Ovary (tissue), 3 donors: ENCODE measurements around the gene GRID2IP.

ENCODE experiments used
- POLR2A ChIP-seq: fragments of 450-650 bp; IDR thresholded peaks from one replicate; pipeline ENCODE4 v1.6.1; 2017; ENCODE audit warnings: antibody characterized with exemption, mild to moderate bottlenecking, moderate library complexity
- TF ChIP-seq, protein P1 (sequence below), 3 donors: fragments of 450-650 bp in 2 of 3; fragments of 200-600 bp in 1 of 3; IDR thresholded peaks; one replicate each; pipeline versions ENCODE4 v1.5.1 to v1.8.0; 2016 to 2022; ENCODE audit warnings: antibody characterized with exemption in 3 of 3, mild to moderate bottlenecking in 1 of 3
- donor health status: DM: no; HTN: no; CAD: no.

DNA sequence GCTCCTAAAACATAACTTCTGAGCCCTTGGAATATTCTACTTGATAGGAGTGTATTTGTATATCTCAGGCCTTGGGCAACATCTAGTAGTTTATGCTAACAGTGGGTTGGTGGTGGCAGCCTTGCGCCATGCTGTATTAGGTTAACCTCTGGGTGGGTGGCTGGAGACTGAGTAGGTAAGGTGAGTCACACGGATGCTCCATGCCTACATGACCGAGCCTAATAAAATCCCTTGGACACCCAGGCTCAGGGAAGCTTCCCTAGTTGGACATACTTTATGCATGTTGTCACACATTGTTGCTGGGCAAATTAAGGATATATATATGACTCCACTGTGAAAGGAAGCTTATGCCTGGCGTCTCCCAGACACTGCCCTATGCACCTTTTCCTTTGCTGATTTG lies 97.5 kb downstream of the GRID2IP start:
- TF ChIP-seq, protein P1, sequence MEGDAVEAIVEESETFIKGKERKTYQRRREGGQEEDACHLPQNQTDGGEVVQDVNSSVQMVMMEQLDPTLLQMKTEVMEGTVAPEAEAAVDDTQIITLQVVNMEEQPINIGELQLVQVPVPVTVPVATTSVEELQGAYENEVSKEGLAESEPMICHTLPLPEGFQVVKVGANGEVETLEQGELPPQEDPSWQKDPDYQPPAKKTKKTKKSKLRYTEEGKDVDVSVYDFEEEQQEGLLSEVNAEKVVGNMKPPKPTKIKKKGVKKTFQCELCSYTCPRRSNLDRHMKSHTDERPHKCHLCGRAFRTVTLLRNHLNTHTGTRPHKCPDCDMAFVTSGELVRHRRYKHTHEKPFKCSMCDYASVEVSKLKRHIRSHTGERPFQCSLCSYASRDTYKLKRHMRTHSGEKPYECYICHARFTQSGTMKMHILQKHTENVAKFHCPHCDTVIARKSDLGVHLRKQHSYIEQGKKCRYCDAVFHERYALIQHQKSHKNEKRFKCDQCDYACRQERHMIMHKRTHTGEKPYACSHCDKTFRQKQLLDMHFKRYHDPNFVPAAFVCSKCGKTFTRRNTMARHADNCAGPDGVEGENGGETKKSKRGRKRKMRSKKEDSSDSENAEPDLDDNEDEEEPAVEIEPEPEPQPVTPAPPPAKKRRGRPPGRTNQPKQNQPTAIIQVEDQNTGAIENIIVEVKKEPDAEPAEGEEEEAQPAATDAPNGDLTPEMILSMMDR (IDR thresholded peaks at IDR 0.05): no peak
- TF ChIP-seq POLR2A: no peak
